ENCODE data around the gene RNF187.

Gene RNF187

GRCh38 chr1:228511546-228512445, 24.6 kb downstream of the RNF187 start:
- DNase-seq, result no peak

GRCh38 chr1:228512781-228513198, 25.6 kb downstream of the RNF187 start:
- DNase-seq, result no peak

- no peak for DNase-seq
Measured at GRCh38 chr1:228513236-228513900, 26.2 kb downstream of the RNF187 start.

- no peak for DNase-seq
Measured at GRCh38 chr1:228514421-228514820, 27.2 kb downstream of the RNF187 start.

- no peak for DNase-seq
Measured at GRCh38 chr1:228515200-228515834, 28.1 kb downstream of the RNF187 start.

- no peak for DNase-seq
Measured at GRCh38 chr1:228517655-228518054, 30.5 kb downstream of the RNF187 start.

GRCh38 chr1:228527596-228527995, 40.4 kb downstream of the RNF187 start:
- no peak for DNase-seq

GRCh38 chr1:228528612-228529011, 41.4 kb downstream of the RNF187 start:
- no peak for DNase-seq

- no peak for DNase-seq
Measured at GRCh38 chr1:228530086-228530758, 43.0 kb downstream of the RNF187 start.

GRCh38 chr1:228530951-228531731, 44.0 kb downstream of the RNF187 start:
- DNase-seq, result no peak

- DNase-seq, result no peak
Measured at GRCh38 chr1:228538831-228539230, 51.6 kb downstream of the RNF187 start.

GRCh38 chr1:228540161-228540917, 53.2 kb downstream of the RNF187 start:
- DNase-seq, result no peak

- DNase-seq, result no peak
Measured at GRCh38 chr1:228541725-228542124, 54.5 kb downstream of the RNF187 start.

- DNase-seq, result no peak
Measured at GRCh38 chr1:228542376-228542775, 55.2 kb downstream of the RNF187 start.

GRCh38 chr1:228542981-228543380, 55.8 kb downstream of the RNF187 start:
- DNase-seq, result no peak

GRCh38 chr1:228543396-228543795, 56.2 kb downstream of the RNF187 start:
- DNase-seq, result no peak

- no peak for DNase-seq
Measured at GRCh38 chr1:228544021-228544850, 57.1 kb downstream of the RNF187 start.

GRCh38 chr1:228544921-228545591, 57.9 kb downstream of the RNF187 start:
- DNase-seq, result no peak
